ENCODE measurements around the gene BABAM2. TPM values are rescaled to one million over a fixed set of nuclear protein-coding genes. Genes with fewer than 3 reads are reported as not detected.

Gene BABAM2
- total and polyA plus RNA-seq, 4 donors: 9.9 to 17.0 (median 13.9) TPM

- TF ChIP-seq EGR1 (IDR thresholded peaks at IDR 0.05; ENCODE audit: low read depth in 2 of 2) (no peak), FOXA1 (IDR thresholded peaks at IDR 0.05) (no peak), SP1 (IDR thresholded peaks at IDR 0.05) (no peak), MAX (IDR thresholded peaks at IDR 0.05) (no peak)
Observed at GRCh38 chr2:27931361-27931950, 40.9 kb downstream of the BABAM2 start (continued).

GRCh38 chr2:27932396-27932795, 41.9 kb downstream of the BABAM2 start:
- Histone ChIP-seq H3K27ac (ENCODE audit: low read depth in 1 of 2, low read length in 2 of 2) (no peak overlapping the region), H3K4me1 (ENCODE audit: control insufficient read depth in 4 of 4, insufficient read depth in 4 of 4, low read length in 3 of 4) (no peaks in the 10 kb centered on the region), H3K27me3 (ENCODE audit: control insufficient read depth in 4 of 4, insufficient read depth in 4 of 4, low read length in 3 of 4) (no peaks in the 10 kb centered on the region), H3K4me3 (ENCODE audit: low read depth in 1 of 3, low read length in 3 of 3) (no peak overlapping the region), H3K36me3 (ENCODE audit: control insufficient read depth in 4 of 4, insufficient read depth in 3 of 4, low read depth in 1 of 4, low read length in 3 of 4) (no peaks in the 10 kb centered on the region), H3K9ac (ENCODE audit: low read depth in 1 of 2, low read length in 2 of 2) (no peak overlapping the region), H3K9me3 (ENCODE audit: control insufficient read depth in 4 of 4, low read length in 3 of 4) (no peaks in the 10 kb centered on the region)
- no peak for TF ChIP-seq RXRA (IDR thresholded peaks at IDR 0.05)
- TF ChIP-seq HNF4G (IDR thresholded peaks at IDR 0.05): no peak
- TF ChIP-seq REST (IDR thresholded peaks at IDR 0.05): no peak
- no peak for TF ChIP-seq ATF3 (IDR thresholded peaks at IDR 0.05)
- no peak for TF ChIP-seq RAD21 (IDR thresholded peaks at IDR 0.05)
- no peak for TF ChIP-seq SP1 (IDR thresholded peaks at IDR 0.05)
- no peak for TF ChIP-seq CTCF (IDR thresholded peaks at IDR 0.05; ENCODE audit: low read depth, low read length, missing input control)
- TF ChIP-seq HNF4A (conservative IDR thresholded peaks at IDR 0.05): no peak
- TF ChIP-seq TAF1 (conservative IDR thresholded peaks at IDR 0.05): no peak
- TF ChIP-seq MAX (IDR thresholded peaks at IDR 0.05): no peak
- no peak for TF ChIP-seq EGR1 (IDR thresholded peaks at IDR 0.05; ENCODE audit: low read depth in 2 of 2)
- no peak for TF ChIP-seq FOXA1 (IDR thresholded peaks at IDR 0.05)
- TF ChIP-seq JUND (IDR thresholded peaks at IDR 0.05): no peak
- no peak for TF ChIP-seq ZBTB33 (IDR thresholded peaks at IDR 0.05)
- TF ChIP-seq NR2F2 (IDR thresholded peaks at IDR 0.05): no peak
- TF ChIP-seq GABPA (IDR thresholded peaks at IDR 0.05 in 1 of 2, conservative IDR thresholded peaks at IDR 0.05 in 1 of 2): no peak
- TF ChIP-seq FOXA2 (IDR thresholded peaks at IDR 0.05): no peak
- TF ChIP-seq YY1 (IDR thresholded peaks at IDR 0.05): no peak
- 96% methylated on average over 2 of the region's 2 CpGs for WGBS
- DNase-seq (ENCODE audit: low spot score): no peak

All from liver (tissue), 9 donors.